ENCODE results near the gene DPPA4.
"Not testable (repeated sequence)": the region's sequence is repeated elsewhere in the genome, so short reads cannot be mapped to it uniquely, and the experiment has no call there.

DPPA4 gene

GRCh38 chr3:109337393-109337792, at the start of gene DPPA4:
Gene DPPA4 (minus strand): TSS chr3:109337546. CDS start chr3:109337517, 29 bp downstream.
- no peak for DNase-seq
- TF ChIP-seq GATA1 (IDR thresholded peaks at IDR 0.05; ENCODE audit: low read depth, low read length) (no peak), POLR2A (IDR thresholded peaks at IDR 0.05; ENCODE audit: low read length) (no peak)

- no peak for DNase-seq
- TF ChIP-seq POLR2A (IDR thresholded peaks at IDR 0.05; ENCODE audit: low read length) (no peak), GATA1 (IDR thresholded peaks at IDR 0.05; ENCODE audit: low read depth, low read length) (no peak)
Measured at GRCh38 chr3:109385442-109386318, 48.3 kb upstream of the DPPA4 start.

GRCh38 chr3:109384164-109384563, 46.8 kb upstream of the DPPA4 start:
- no peak for DNase-seq
- TF ChIP-seq GATA1 (IDR thresholded peaks at IDR 0.05; ENCODE audit: low read depth, low read length), result no peak

- no peak for DNase-seq
- TF ChIP-seq POLR2A (IDR thresholded peaks at IDR 0.05; ENCODE audit: low read length) (no peak), GATA1 (IDR thresholded peaks at IDR 0.05; ENCODE audit: low read depth, low read length) (no peak)
Measured at GRCh38 chr3:109382588-109382987, 45.2 kb upstream of the DPPA4 start.

- no peak for TF ChIP-seq POLR2A (IDR thresholded peaks at IDR 0.05; ENCODE audit: low read length)
- no peak for TF ChIP-seq GATA1 (IDR thresholded peaks at IDR 0.05; ENCODE audit: low read depth, low read length)
- no peak for DNase-seq
Measured at GRCh38 chr3:109375975-109376374, 38.6 kb upstream of the DPPA4 start.

GRCh38 chr3:109374434-109374833, 37.1 kb upstream of the DPPA4 start:
- DNase-seq, result not testable (repeated sequence)

GRCh38 chr3:109373933-109374332, 36.6 kb upstream of the DPPA4 start:
- no peak for DNase-seq
- TF ChIP-seq POLR2A (IDR thresholded peaks at IDR 0.05; ENCODE audit: low read length) (no peak), GATA1 (IDR thresholded peaks at IDR 0.05; ENCODE audit: low read depth, low read length) (no peak)

GRCh38 chr3:109372639-109373038, 35.3 kb upstream of the DPPA4 start:
- no peak for DNase-seq
- no peak for TF ChIP-seq GATA1 (IDR thresholded peaks at IDR 0.05; ENCODE audit: low read depth, low read length)
- TF ChIP-seq POLR2A (IDR thresholded peaks at IDR 0.05; ENCODE audit: low read length), result no peak

GRCh38 chr3:109369510-109369909, 32.2 kb upstream of the DPPA4 start:
- TF ChIP-seq GATA1 (IDR thresholded peaks at IDR 0.05; ENCODE audit: low read depth, low read length) (no peak), POLR2A (IDR thresholded peaks at IDR 0.05; ENCODE audit: low read length) (no peak)
- DNase-seq, result no peak

GRCh38 chr3:109364088-109364487, 26.7 kb upstream of the DPPA4 start:
- no peak for TF ChIP-seq GATA1 (IDR thresholded peaks at IDR 0.05; ENCODE audit: low read depth, low read length)
- TF ChIP-seq POLR2A (IDR thresholded peaks at IDR 0.05; ENCODE audit: low read length), result no peak
- no peak for DNase-seq

- DNase-seq, result no peak
- TF ChIP-seq GATA1 (IDR thresholded peaks at IDR 0.05; ENCODE audit: low read depth, low read length) (no peak), POLR2A (IDR thresholded peaks at IDR 0.05; ENCODE audit: low read length) (no peak)
Measured at GRCh38 chr3:109363634-109364033, 26.3 kb upstream of the DPPA4 start.

- DNase-seq, result no peak
- TF ChIP-seq GATA1 (IDR thresholded peaks at IDR 0.05; ENCODE audit: low read depth, low read length), result no peak
- no peak for TF ChIP-seq POLR2A (IDR thresholded peaks at IDR 0.05; ENCODE audit: low read length)
Measured at GRCh38 chr3:109362823-109363222, 25.5 kb upstream of the DPPA4 start.

- not testable (repeated sequence) for DNase-seq
Measured at GRCh38 chr3:109358809-109359208, 21.5 kb upstream of the DPPA4 start.

- no peak for DNase-seq
- TF ChIP-seq POLR2A (IDR thresholded peaks at IDR 0.05; ENCODE audit: low read length) (no peak), GATA1 (IDR thresholded peaks at IDR 0.05; ENCODE audit: low read depth, low read length) (no peak)
Measured at GRCh38 chr3:109356442-109357155, 19.3 kb upstream of the DPPA4 start.

Data from erythroblast (primary cell).